Measurements from ENCODE around the gene HPS3. TPM values are rescaled to one million over a fixed set of nuclear protein-coding genes. Genes with fewer than 3 reads are reported as not detected.

HPS3 gene
- total RNA-seq, 8 experiments from 2014 or later, result 9.3 to 17.6 (median 10.8) TPM

DNA sequence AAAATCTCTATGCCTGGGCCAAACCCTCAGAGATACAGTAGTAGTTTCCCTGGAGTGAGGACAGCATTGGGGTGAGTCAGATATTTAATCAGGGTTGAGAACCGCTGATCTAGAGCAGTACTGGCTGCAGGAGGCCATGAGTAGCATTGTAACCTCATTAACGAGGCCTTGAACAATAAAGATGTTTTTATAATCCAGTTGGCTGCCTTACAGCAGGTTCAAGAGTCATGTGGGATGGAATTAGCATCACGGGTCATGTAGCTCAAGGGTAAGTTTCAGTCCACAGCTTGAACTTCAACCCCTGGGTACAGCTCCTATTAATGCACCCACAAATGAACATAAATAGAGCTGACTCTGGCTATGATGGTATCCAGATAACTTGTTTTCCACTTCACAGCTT is 5.1 kb downstream of the HPS3 start:
- in situ Hi-C loops (cut with MboI; ENCODE audit: low pct_unique_long_range_greater_than_20kb in 2 of 9, low sequenced_read_pairs in 9 of 9, unreplicated experiment in 9 of 9), result loop anchor here in 1 of 9 experiments (25.0 kb wide), 1 partner anchor 128 kb away; no protein-coding TSS in a partner anchor
- 67 to 95% (median 82%) methylated on average over 1 to 3 of the region's 3 CpGs; no CpG with 5 or more reads in 2 of the 10 experiments for WGBS, 10 experiments
- H3K4me1 ChIP-seq (replicated peaks in 1 of 2), result peaks cover 11 to 20% of the 10 kb centered on the region in 2 donors
- ATAC-seq (replicated peaks in 6 of 8), result no peak
- no peak overlapping the region for H3K4me3 ChIP-seq
- no peak overlapping the region for H3K27ac ChIP-seq

DNA sequence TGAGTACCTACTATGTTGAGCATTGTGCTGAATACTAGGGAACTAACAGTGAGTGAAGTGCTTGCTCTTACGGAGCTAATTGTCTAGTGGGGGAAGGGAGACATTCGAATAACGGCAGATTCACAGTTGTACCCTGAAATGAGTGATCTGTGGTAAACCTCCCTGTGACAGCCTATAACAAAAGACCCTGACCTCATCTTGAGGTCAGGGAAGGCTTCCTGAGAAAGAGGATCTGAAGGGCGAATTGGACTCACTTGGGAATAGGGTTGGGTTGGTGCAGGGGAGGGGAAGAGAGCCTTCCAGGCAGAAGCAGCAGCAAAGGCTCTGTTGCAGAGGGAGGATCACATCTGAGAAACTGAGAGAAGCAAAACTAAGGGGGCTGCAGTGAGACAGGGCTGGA is 13.2 kb downstream of the HPS3 start:
- Histone ChIP-seq H3K4me1 (replicated peaks in 1 of 2) (peaks cover 0 to 3% of the 10 kb centered on the region in 2 donors), H3K27ac (no peak overlapping the region), H3K4me3 (no peak overlapping the region)
- in situ Hi-C loops (cut with MboI; ENCODE audit: low pct_unique_long_range_greater_than_20kb in 2 of 9, low sequenced_read_pairs in 9 of 9, unreplicated experiment in 9 of 9), result loop anchor here in 1 of 9 experiments (25.0 kb wide), 1 partner anchor 120 kb away; no protein-coding TSS in a partner anchor
- ATAC-seq (replicated peaks in 6 of 8), result no peak
- 26 to 91% (median 79%) methylated on average over 1 to 4 of the region's 4 CpGs; no CpG with 5 or more reads in 2 of the 10 experiments for WGBS, 10 experiments

GRCh38 chr3:149145356-149145755 is 15.9 kb downstream of the HPS3 start:
- ATAC-seq (replicated peaks in 6 of 8), result no peak
- Histone ChIP-seq H3K4me1 (replicated peaks in 1 of 2) (peaks cover 0 to 3% of the 10 kb centered on the region in 2 donors), H3K27ac (no peak overlapping the region), H3K4me3 (no peak overlapping the region)
- whole genome bisulfite sequencing, 10 experiments, result 36 to 100% (median 90%) methylated on average over 2 of the region's 2 CpGs; no CpG with 5 or more reads in 5 of the 10 experiments
- in situ Hi-C loops (cut with MboI; ENCODE audit: low pct_unique_long_range_greater_than_20kb in 2 of 9, low sequenced_read_pairs in 9 of 9, unreplicated experiment in 9 of 9), result loop anchor here in 1 of 9 experiments (25.0 kb wide), 1 partner anchor 117 kb away; no protein-coding TSS in a partner anchor

DNA sequence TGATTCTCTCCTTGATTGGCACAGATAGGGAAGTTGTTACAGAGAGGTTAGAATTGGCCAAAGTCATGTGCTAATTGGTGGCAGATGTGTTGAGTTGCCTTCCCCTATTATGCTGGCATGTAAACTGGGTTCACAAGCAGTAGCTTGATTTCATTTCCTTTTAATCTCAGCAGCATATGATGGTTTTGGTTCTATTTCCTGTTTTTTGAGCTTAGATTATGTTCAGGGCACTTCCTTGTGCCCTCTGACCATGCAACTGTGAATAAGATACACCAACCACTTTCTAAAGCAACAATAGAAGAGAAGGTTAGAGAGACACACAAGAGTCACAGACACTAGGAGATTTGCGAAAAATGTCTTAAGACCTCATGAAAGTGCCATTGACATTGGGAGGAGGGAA is 16.5 kb downstream of the HPS3 start:
- H3K4me3 ChIP-seq, result no peak overlapping the region
- 40 to 100% (median 100%) methylated on average over 1 of the region's 1 CpG; no CpG with 5 or more reads in 4 of the 10 experiments for WGBS, 10 experiments
- peaks cover 3% of the 10 kb centered on the region in 2 donors for H3K4me1 ChIP-seq (replicated peaks in 1 of 2)
- H3K27ac ChIP-seq, result no peak overlapping the region
- ATAC-seq (replicated peaks in 6 of 8), result no peak
- in situ Hi-C loops (cut with MboI; ENCODE audit: low pct_unique_long_range_greater_than_20kb in 2 of 9, low sequenced_read_pairs in 9 of 9, unreplicated experiment in 9 of 9), result loop anchor here in 1 of 9 experiments (25.0 kb wide), 1 partner anchor 116 kb away; no protein-coding TSS in a partner anchor

DNA sequence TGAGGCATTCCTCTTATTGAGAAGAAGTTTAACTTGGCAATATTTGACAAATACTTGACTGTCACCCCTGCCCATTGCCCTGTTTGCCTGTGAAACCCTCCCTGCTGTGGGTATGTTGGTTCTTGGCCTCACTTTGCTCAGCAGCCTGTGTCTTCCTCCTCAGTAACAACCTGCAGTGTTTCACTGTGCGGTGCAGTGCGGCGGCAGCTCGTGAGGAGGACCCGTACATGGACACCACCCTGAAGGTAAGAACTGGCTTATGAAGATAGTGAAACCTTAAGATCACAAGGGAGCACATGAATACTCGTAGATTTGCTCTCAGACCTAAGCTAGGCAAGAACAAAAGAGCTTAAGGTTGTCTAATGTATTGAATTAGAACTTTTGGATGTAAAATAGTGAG is 21.0 kb downstream of the HPS3 start:
- in situ Hi-C loops (cut with MboI; ENCODE audit: low pct_unique_long_range_greater_than_20kb in 2 of 9, low sequenced_read_pairs in 9 of 9, unreplicated experiment in 9 of 9), result no loop called here
- Histone ChIP-seq H3K4me1 (replicated peaks in 1 of 2) (peaks cover 0 to 12% of the 10 kb centered on the region in 2 donors), H3K4me3 (no peak overlapping the region), H3K27ac (no peak overlapping the region)
- WGBS, 10 experiments, result 91 to 100% (median 95%) methylated on average over 1 to 6 of the region's 6 CpGs; no CpG with 5 or more reads in 4 of the 10 experiments
- no peak for ATAC-seq (replicated peaks in 6 of 8)

DNA sequence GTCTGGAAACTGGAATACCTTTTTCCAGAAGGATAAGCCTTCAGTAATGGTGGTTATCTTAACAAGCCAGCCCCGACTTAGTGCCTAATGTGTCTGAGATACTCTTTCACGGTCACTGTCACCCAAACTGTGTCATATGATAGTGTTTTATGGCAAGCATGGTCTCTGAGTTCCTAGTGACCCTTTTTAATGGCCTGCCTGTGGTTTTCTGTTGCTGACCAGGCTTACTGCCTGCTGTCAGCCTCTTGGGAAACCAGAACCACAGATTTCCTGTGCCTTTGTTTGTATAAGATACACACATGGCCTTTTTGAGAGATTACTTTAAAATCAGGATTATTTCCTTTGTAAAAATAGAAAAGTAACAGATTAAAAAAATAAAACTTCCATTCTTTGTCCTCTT is 22.4 kb downstream of the HPS3 start:
- Histone ChIP-seq H3K4me3 (no peak overlapping the region), H3K27ac (no peak overlapping the region), H3K4me1 (replicated peaks in 1 of 2) (peaks cover 0 to 12% of the 10 kb centered on the region in 2 donors)
- in situ Hi-C loops (cut with MboI; ENCODE audit: low pct_unique_long_range_greater_than_20kb in 2 of 9, low sequenced_read_pairs in 9 of 9, unreplicated experiment in 9 of 9), result no loop called here
- WGBS, 10 experiments, result 50 to 100% (median 83%) methylated on average over 1 to 2 of the region's 2 CpGs; no CpG with 5 or more reads in 3 of the 10 experiments
- ATAC-seq (replicated peaks in 6 of 8), result peak in 2 of 8 experiments; percentile 21 to 22

DNA sequence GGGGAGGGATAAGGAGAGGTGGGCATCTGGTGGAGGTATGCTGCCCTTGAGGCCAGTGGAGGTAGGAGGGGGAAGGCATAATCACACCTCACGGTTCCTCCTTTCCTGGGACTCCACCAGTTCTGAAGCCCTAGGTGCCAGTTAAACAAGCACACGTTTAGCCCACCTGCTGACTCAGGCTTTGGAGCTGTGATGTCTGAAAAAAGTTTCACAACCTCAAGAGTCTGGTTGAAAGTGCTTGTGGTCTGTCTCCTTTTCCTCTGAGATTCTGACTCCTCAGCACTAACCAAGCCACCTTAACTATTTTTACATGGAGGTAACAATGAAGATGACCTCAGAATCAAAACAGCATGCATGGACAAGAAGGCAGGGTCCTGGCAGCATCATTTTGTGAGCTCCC is 23.0 kb downstream of the HPS3 start:
- Histone ChIP-seq H3K27ac (no peak overlapping the region), H3K4me3 (no peak overlapping the region), H3K4me1 (replicated peaks in 1 of 2) (peaks cover 0 to 12% of the 10 kb centered on the region in 2 donors)
- ATAC-seq (replicated peaks in 6 of 8), result no peak
- in situ Hi-C loops (cut with MboI; ENCODE audit: low pct_unique_long_range_greater_than_20kb in 2 of 9, low sequenced_read_pairs in 9 of 9, unreplicated experiment in 9 of 9), result no loop called here
- 64 to 100% (median 80%) methylated on average over 1 to 2 of the region's 2 CpGs; no CpG with 5 or more reads in 3 of the 10 experiments for WGBS, 10 experiments

- in situ Hi-C loops (cut with MboI; ENCODE audit: low pct_unique_long_range_greater_than_20kb in 2 of 9, low sequenced_read_pairs in 9 of 9, unreplicated experiment in 9 of 9), result no loop called here
- Histone ChIP-seq H3K4me3 (no peak overlapping the region), H3K27ac (no peak overlapping the region), H3K4me1 (replicated peaks in 1 of 2) (peaks cover 0 to 12% of the 10 kb centered on the region in 2 donors)
- ATAC-seq (replicated peaks in 6 of 8), result no peak
Measured at GRCh38 chr3:149153402-149153801, 24.0 kb downstream of the HPS3 start.

- 83 to 100% (median 94%) methylated on average over 2 to 4 of the region's 4 CpGs for WGBS, 10 experiments
- no peak overlapping the region for H3K27ac ChIP-seq
- no peak overlapping the region for H3K4me3 ChIP-seq
- no peaks in the 10 kb centered on the region for H3K4me1 ChIP-seq (replicated peaks in 1 of 2)
- no peak for ATAC-seq (replicated peaks in 6 of 8)
- in situ Hi-C loops (cut with MboI; ENCODE audit: low pct_unique_long_range_greater_than_20kb in 2 of 9, low sequenced_read_pairs in 9 of 9, unreplicated experiment in 9 of 9), result no loop called here
Measured at GRCh38 chr3:149160754-149161300, 31.4 kb downstream of the HPS3 start.

GRCh38 chr3:149162007-149162406 is 32.6 kb downstream of the HPS3 start:
- Histone ChIP-seq H3K4me1 (replicated peaks in 1 of 2) (no peaks in the 10 kb centered on the region), H3K27ac (no peak overlapping the region), H3K4me3 (no peak overlapping the region)
- 61 to 100% (median 100%) methylated on average over 1 to 2 of the region's 2 CpGs; no CpG with 5 or more reads in 1 of the 10 experiments for WGBS, 10 experiments
- no peak for ATAC-seq (replicated peaks in 6 of 8)
- in situ Hi-C loops (cut with MboI; ENCODE audit: low pct_unique_long_range_greater_than_20kb in 2 of 9, low sequenced_read_pairs in 9 of 9, unreplicated experiment in 9 of 9), result no loop called here

DNA sequence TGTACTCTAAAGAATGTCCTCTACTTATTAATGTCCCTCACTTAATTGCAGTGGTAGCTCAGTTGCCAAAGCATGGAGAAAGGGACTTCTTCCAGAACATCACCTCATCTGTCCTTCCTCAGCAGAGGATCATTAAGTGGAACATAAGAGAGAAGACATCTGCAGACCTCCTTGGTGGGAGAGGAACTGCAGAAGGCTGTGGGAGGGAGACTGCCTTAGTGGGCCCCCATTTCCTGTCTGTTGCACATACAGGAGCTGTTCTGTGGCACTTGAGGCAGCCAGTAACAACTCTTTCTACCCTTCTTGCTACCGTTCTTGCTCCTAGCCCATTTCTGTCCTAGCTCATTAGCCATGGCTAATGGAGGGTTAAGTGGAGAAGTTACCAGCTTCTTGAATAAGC is 33.6 kb downstream of the HPS3 start:
- no peak for ATAC-seq (replicated peaks in 6 of 8)
- H3K4me1 ChIP-seq (replicated peaks in 1 of 2), result no peaks in the 10 kb centered on the region
- no peak overlapping the region for H3K4me3 ChIP-seq
- WGBS, 10 experiments, result 50 to 100% (median 85%) methylated on average over 1 of the region's 1 CpG; no CpG with 5 or more reads in 4 of the 10 experiments
- H3K27ac ChIP-seq, result no peak overlapping the region
- in situ Hi-C loops (cut with MboI; ENCODE audit: low pct_unique_long_range_greater_than_20kb in 2 of 9, low sequenced_read_pairs in 9 of 9, unreplicated experiment in 9 of 9), result no loop called here

DNA sequence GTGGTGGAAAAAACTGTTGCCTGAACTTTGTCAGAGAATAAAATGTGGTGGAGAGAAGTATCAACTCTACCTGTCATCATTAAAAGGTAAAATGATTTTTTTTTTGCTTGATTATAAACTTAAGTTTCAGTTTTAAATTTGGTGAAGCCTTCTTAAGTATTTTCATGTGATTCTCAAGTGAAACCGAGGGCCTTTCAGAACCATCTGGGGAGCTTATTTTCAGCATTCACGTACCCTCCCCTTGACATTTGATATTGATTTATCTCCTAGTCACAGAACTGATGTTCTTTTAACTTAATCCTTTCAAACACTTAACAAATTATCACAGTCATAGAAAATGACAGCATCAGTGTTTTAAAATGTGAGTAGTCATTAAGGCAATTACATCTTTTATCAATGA is 38.5 kb downstream of the HPS3 start:
- no peak overlapping the region for H3K4me3 ChIP-seq
- in situ Hi-C loops (cut with MboI; ENCODE audit: low pct_unique_long_range_greater_than_20kb in 2 of 9, low sequenced_read_pairs in 9 of 9, unreplicated experiment in 9 of 9), result no loop called here
- no peak for ATAC-seq (replicated peaks in 6 of 8)
- no peak overlapping the region for H3K27ac ChIP-seq
- peaks cover 0 to 5% of the 10 kb centered on the region in 2 donors for H3K4me1 ChIP-seq (replicated peaks in 1 of 2)
- 33 to 100% (median 78%) methylated on average over 1 to 2 of the region's 2 CpGs; no CpG with 5 or more reads in 1 of the 10 experiments for WGBS, 10 experiments

DNA sequence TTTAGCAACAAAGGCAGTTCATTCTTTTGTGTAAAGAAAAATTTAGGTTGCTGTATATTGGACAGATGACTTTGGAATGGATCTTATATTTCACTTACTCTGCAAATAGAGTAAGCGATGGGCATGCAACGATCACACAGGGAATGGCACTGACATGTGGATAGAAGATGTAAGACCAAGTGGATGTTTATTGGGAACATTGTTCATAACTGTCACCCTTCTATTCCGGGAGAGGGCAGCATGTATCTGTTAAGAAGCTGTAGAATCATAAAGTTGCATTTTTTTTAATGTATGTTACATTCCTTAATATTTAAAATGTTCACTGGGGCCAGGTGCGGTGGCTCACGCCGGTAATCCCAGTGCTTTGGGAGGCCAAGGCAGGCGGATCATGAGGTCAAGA is 41.2 kb downstream of the HPS3 start:
- in situ Hi-C loops (cut with MboI; ENCODE audit: low pct_unique_long_range_greater_than_20kb in 2 of 9, low sequenced_read_pairs in 9 of 9, unreplicated experiment in 9 of 9), result no loop called here
- Histone ChIP-seq H3K4me1 (replicated peaks in 1 of 2) (peaks cover 0 to 5% of the 10 kb centered on the region in 2 donors), H3K27ac (no peak overlapping the region), H3K4me3 (no peak overlapping the region)
- WGBS, 10 experiments, result 89 to 100% (median 97%) methylated on average over 1 to 6 of the region's 7 CpGs; no CpG with 5 or more reads in 2 of the 10 experiments
- no peak for ATAC-seq (replicated peaks in 6 of 8)

DNA sequence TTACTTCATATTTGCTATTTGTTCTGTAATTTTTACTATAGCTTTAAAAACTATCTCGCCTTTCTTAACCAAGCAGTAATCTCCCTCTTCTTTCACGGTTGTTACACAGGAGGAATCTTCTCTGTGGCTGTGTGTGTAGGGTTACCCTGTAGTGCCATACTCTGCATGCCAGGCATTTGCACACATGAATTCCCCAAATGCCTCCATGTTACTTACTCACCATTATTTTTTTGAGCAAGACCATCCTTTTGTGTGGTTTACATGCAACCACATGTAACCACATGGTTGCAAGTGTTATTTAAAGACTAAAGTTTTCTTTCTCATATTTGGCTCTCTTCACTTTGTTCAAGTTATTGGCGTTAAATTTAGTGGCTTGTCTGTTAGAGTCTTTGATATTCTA is 45.5 kb downstream of the HPS3 start:
- in situ Hi-C loops (cut with MboI; ENCODE audit: low pct_unique_long_range_greater_than_20kb in 2 of 9, low sequenced_read_pairs in 9 of 9, unreplicated experiment in 9 of 9), result no loop called here
- WGBS, 10 experiments, result 69 to 100% (median 92%) methylated on average over 2 to 3 of the region's 3 CpGs
- no peak overlapping the region for H3K27ac ChIP-seq
- H3K4me3 ChIP-seq, result no peak overlapping the region
- no peaks in the 10 kb centered on the region for H3K4me1 ChIP-seq (replicated peaks in 1 of 2)
- no peak for ATAC-seq (replicated peaks in 6 of 8)
